H1 (cell line): Measurements from ENCODE around the gene TDRD3. TPM values are rescaled to one million over a fixed set of nuclear protein-coding genes. Genes with fewer than 3 reads are reported as not detected.

ENCODE experiments used
- CTCF ChIA-PET: fragments of 300-600 bp; sonication (Branson Sonifier 250); formaldehyde crosslinking; loops from one replicate; lab custom pipeline; 2021; ENCODE audit not compliant: partially characterized antibody; lab: Charles Lee
- POLR2A ChIA-PET: fragments of 300-600 bp; sonication (Branson Sonifier 250); formaldehyde crosslinking; loops from one replicate; lab custom pipeline; 2021; ENCODE audit warnings: inconsistent platforms; ENCODE audit not compliant: partially characterized antibody; lab: Charles Lee
- DNase-seq, 2 experiments: peaks; one replicate each; pipeline versions ENCODE4 v3.0.0 to v3.0.0-alpha.2; 2010 to 2022; ENCODE audit warnings: low spot score in 2 of 2, low read depth in 1 of 2, mixed read lengths in 1 of 2
- FAIRE-seq: peaks from 2 replicates; lab custom pipeline; 2011; peaks lifted over from hg19 to GRCh38; lab: Jason Lieb, UNC
- H2AFZ ChIP-seq: 2 replicates; pipeline ENCODE4 v1.8.1; 2012; ENCODE audit warnings: low read length, inconsistent platforms
- H2AK5ac ChIP-seq: 2 replicates; pipeline ENCODE4 v1.6.1; 2013; ENCODE audit warnings: low read depth, low read length
- H2BK120ac ChIP-seq: replicated peaks from 2 replicates; pipeline ENCODE3; 2013; ENCODE audit warnings: low read depth, low read length, inconsistent platforms
- H2BK12ac ChIP-seq: 2 replicates; pipeline ENCODE4 v1.6.1; 2013; ENCODE audit warnings: low read depth, low read length
- H2BK15ac ChIP-seq: 2 replicates; pipeline ENCODE4 v1.6.1; 2013; ENCODE audit warnings: low read length
- H2BK20ac ChIP-seq: 2 replicates; pipeline ENCODE4 v1.6.1; 2013; ENCODE audit warnings: low read length
- H2BK5ac ChIP-seq: 2 replicates; pipeline ENCODE4 v1.6.1; 2013; ENCODE audit warnings: low read depth, low read length
- H3K14ac ChIP-seq: 2 replicates; pipeline ENCODE4 v1.6.1; 2013; ENCODE audit warnings: inconsistent platforms; ENCODE audit not compliant: insufficient read length
- H3K18ac ChIP-seq: 2 replicates; pipeline ENCODE4 v1.6.1; 2013; ENCODE audit warnings: low read length; ENCODE audit errors: extremely low read depth
- H3K23ac ChIP-seq: 2 replicates; pipeline ENCODE4 v1.6.1; 2013; ENCODE audit warnings: inconsistent platforms; ENCODE audit not compliant: insufficient read length
- H3K23me2 ChIP-seq: 2 replicates; pipeline ENCODE4 v1.6.1; 2013; ENCODE audit warnings: low read depth, low read length
- H3K27ac ChIP-seq: 2 replicates; pipeline ENCODE4 v1.6.1; 2011; ENCODE audit warnings: low read depth, low read length, inconsistent platforms
- H3K27me3 ChIP-seq, 4 experiments: replicated peaks in 1 of 4; 1 replicate in 1 of 4; 2 replicates in 3 of 4; pipeline versions ENCODE4 v1.6.1 to v1.8.1; 2011 to 2013; ENCODE audit warnings: low read length in 3 of 4, mild to moderate bottlenecking in 3 of 4, inconsistent platforms in 2 of 4, mixed read lengths in 2 of 4, moderate library complexity in 1 of 4; ENCODE audit not compliant: control insufficient read depth in 3 of 4, insufficient read depth in 3 of 4; ENCODE audit errors: extremely low read depth in 1 of 4
- H3K36me3 ChIP-seq, 4 experiments: 2 replicates each; pipeline versions ENCODE4 v1.6.1 to v1.8.1; 2011 to 2013; ENCODE audit warnings: mild to moderate bottlenecking in 4 of 4, low read length in 3 of 4, moderate library complexity in 2 of 4, control low read depth in 1 of 4, inconsistent platforms in 1 of 4; ENCODE audit not compliant: insufficient read depth in 4 of 4, control insufficient read depth in 2 of 4
- H3K4ac ChIP-seq: replicated peaks from 2 replicates; pipeline ENCODE3; 2013; ENCODE audit warnings: low read length, low read depth, mixed read lengths, inconsistent platforms; ENCODE audit not compliant: insufficient read length
- H3K4me1 ChIP-seq, 4 experiments: replicated peaks in 1 of 4; 1 replicate in 1 of 4; 2 replicates in 3 of 4; pipeline versions ENCODE4 v1.6.1 to v1.8.1; 2011 to 2013; ENCODE audit warnings: low read length in 3 of 4, inconsistent platforms in 2 of 4, mixed read lengths in 1 of 4; ENCODE audit not compliant: insufficient read depth in 4 of 4, control insufficient read depth in 3 of 4
- H3K4me2 ChIP-seq, 2 experiments: 2 replicates each; pipeline versions ENCODE4 v1.6.1 to v1.8.1; 2011 to 2013; ENCODE audit warnings: low read depth in 2 of 2, low read length in 2 of 2, control low read depth in 1 of 2, inconsistent platforms in 1 of 2, mild to moderate bottlenecking in 1 of 2; ENCODE audit not compliant: insufficient read depth in 1 of 2
- H3K4me3 ChIP-seq, 4 experiments: fragments of 200-600, 300-600 bp in 1 of 4; sonication (generic), shearing (Covaris generic), sonication (Bioruptor Twin) in 1 of 4; 2 replicates each; pipeline versions ENCODE4 v1.5.1 to v1.8.1; 2011 to 2016; ENCODE audit warnings: low read length in 4 of 4, low read depth in 3 of 4, control low read depth in 2 of 4, inconsistent platforms in 2 of 4, mild to moderate bottlenecking in 2 of 4, mixed read lengths in 1 of 4, moderate library complexity in 1 of 4; ENCODE audit not compliant: insufficient read depth in 2 of 4; ENCODE audit errors: extremely low read depth in 1 of 4
- H3K56ac ChIP-seq: replicated peaks from 2 replicates; pipeline ENCODE3; 2013; ENCODE audit warnings: low read depth, mild to moderate bottlenecking, mixed read lengths, low read length, inconsistent platforms; ENCODE audit not compliant: insufficient read length
- H3K79me1 ChIP-seq: 2 replicates; pipeline ENCODE4 v1.6.1; 2013; ENCODE audit warnings: low read depth, low read length, control low read depth
- H3K79me2 ChIP-seq, 2 experiments: 2 replicates each; pipeline versions ENCODE4 v1.6.1 to v1.8.1; 2012 to 2013; ENCODE audit warnings: low read length in 2 of 2, mild to moderate bottlenecking in 2 of 2, inconsistent platforms in 1 of 2; ENCODE audit not compliant: insufficient read depth in 2 of 2, control insufficient read depth in 1 of 2
- H3K9ac ChIP-seq, 4 experiments: replicated peaks in 1 of 4; 1 replicate in 1 of 4; 2 replicates in 3 of 4; pipeline versions ENCODE4 v1.6.1 to v1.8.1; 2011 to 2013; ENCODE audit warnings: low read depth in 3 of 4, low read length in 3 of 4, control low read depth in 2 of 4, mild to moderate bottlenecking in 2 of 4, moderate library complexity in 2 of 4, inconsistent platforms in 1 of 4; ENCODE audit errors: extremely low read depth in 1 of 4
- H3K9me3 ChIP-seq, 2 experiments: 2 replicates each; pipeline versions ENCODE4 v1.6.1 to v1.8.1; 2012 to 2013; ENCODE audit warnings: mild to moderate bottlenecking in 2 of 2, moderate library complexity in 2 of 2, control low read depth in 1 of 2, inconsistent platforms in 1 of 2, low read depth in 1 of 2, low read length in 1 of 2, mixed read lengths in 1 of 2; ENCODE audit not compliant: insufficient read depth in 2 of 2
- H4K20me1 ChIP-seq, 2 experiments: replicated peaks in 1 of 2; 2 replicates each; pipeline versions ENCODE3 to v1.8.1; 2011 to 2013; ENCODE audit warnings: inconsistent platforms in 2 of 2, low read length in 2 of 2, mild to moderate bottlenecking in 1 of 2; ENCODE audit not compliant: insufficient read depth in 2 of 2, control insufficient read depth in 1 of 2
- H4K5ac ChIP-seq: 2 replicates; pipeline ENCODE4 v1.6.1; 2013; ENCODE audit warnings: low read length, low read depth, mixed read lengths, inconsistent platforms; ENCODE audit not compliant: insufficient read length
- H4K8ac ChIP-seq: 2 replicates; pipeline ENCODE4 v1.8.0; 2013; ENCODE audit warnings: mild to moderate bottlenecking, moderate library complexity, low read length, inconsistent platforms; ENCODE audit not compliant: insufficient read depth; ENCODE audit errors: extremely low read depth
- H4K91ac ChIP-seq: replicated peaks from 2 replicates; pipeline ENCODE3; 2013; ENCODE audit warnings: low read length, mixed read lengths, inconsistent platforms; ENCODE audit not compliant: insufficient read length
- EP300 ChIP-seq, 2 experiments: IDR thresholded peaks; 1 replicate in 1 of 2; 2 replicates in 1 of 2; pipeline ENCODE4 v1.6.1; 2011 to 2012; ENCODE audit warnings: low read depth in 2 of 2, low read length in 2 of 2, mild to moderate bottlenecking in 2 of 2, borderline replicate concordance in 1 of 2, inconsistent platforms in 1 of 2, moderate library complexity in 1 of 2
- TBP ChIP-seq: IDR thresholded peaks from 2 replicates; pipeline ENCODE4 v1.6.1; 2011; ENCODE audit warnings: low read depth, low read length, improper control_type of control experiment
- WGBS, 2 experiments: shearing (Covaris generic) in 1 of 2; methylation state at CpG; one replicate each; pipeline versions ENCODE4 v1.1.6 to v1.1.7; 2013 to 2015; ENCODE audit warnings: low lambda C conversion rate in 2 of 2, mixed read lengths in 2 of 2, inconsistent platforms in 1 of 2, low coverage in 1 of 2, missing lambda C conversion rate in 1 of 2; ENCODE audit not compliant: insufficient replicate concordance in 2 of 2, insufficient coverage in 1 of 2, insufficient read length in 1 of 2; ENCODE audit errors: extremely low coverage in 1 of 2, missing lambda C conversion rate in 1 of 2; 5-methylcytosine and 5-hydroxymethylcytosine counted together
- polyA plus RNA-seq, 7 experiments: library from polyadenylated mRNA; depleted of rRNA in 3 of 7; stranded (reverse) in 5 of 7; unstranded in 2 of 7; fragments of >200 nt in 5 of 7; fragments of 200-250 nt in 2 of 7; gene quantifications; 1 replicate in 5 of 7; 2 replicates in 1 of 7; 4 replicates in 1 of 7; pipeline versions ENCODE4 v1.2.1 to v1.2.3, GENCODE V29; 2011 to 2013; ENCODE audit warnings: missing spikeins in 2 of 7, mixed read lengths in 2 of 7
- total RNA-seq: library from RNA; stranded (reverse); fragmentation: NEBNext Ultra II Directional; extraction: Animal tissue kit (Norgen Biotek cat#: 25700); gene quantifications from 2 replicates; pipeline ENCODE4 v1.2.1, GENCODE V29; 2021

The TDRD3 gene
- total and polyA plus RNA-seq, 2 of the 8 experiments (the other 6 are each of a cell fraction or from before 2014, with no cell fraction given), result 2.5 to 14.7 TPM

DNA sequence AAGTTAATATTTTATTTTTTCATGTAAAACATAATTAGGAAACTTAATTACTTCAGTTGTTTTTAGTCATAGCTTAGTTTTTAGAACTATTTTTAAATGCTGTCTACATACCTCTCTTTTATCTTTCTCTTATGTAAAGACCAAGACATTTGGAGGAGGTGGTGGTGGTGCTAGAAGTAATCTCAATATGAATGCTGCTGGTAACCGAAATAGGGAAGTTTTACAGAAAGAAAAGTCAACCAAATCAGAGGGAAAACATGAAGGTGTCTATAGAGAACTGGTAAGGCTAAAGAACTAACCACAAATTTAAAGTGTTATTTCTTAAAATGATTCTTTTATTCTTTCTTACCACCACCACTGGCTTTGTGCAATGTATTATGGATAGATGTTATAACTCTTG lies 97.3 kb downstream of the TDRD3 start:
- CTCF ChIA-PET, result no interaction called here
- WGBS, 2 experiments, result 35% methylated on average over 1 of the region's 1 CpG; no CpG with 5 or more reads in 1 of the 2 experiments
- TF ChIP-seq EP300 (IDR thresholded peaks at IDR 0.05; ENCODE audit: borderline replicate concordance in 1 of 2, low read depth in 2 of 2, low read length in 2 of 2) (no peak), TBP (no peak)

More for the DNA sequence above, 97.3 kb downstream of the TDRD3 start:
- Histone ChIP-seq H3K18ac (no peak overlapping the region), H3K4me2 (no peak overlapping the region), H2BK12ac (no peak overlapping the region), H3K14ac (no peak overlapping the region), H3K56ac (no peak overlapping the region), H2AK5ac (no peak overlapping the region), H4K91ac (no peak overlapping the region), H3K36me3 (peaks cover 0 to 7% (median 2%) of the 10 kb centered on the region in 4 experiments; a peak in 3 of 8 replicates), H2BK5ac (no peak overlapping the region), H3K23ac (no peak overlapping the region), H3K79me2 (no peaks in the 10 kb centered on the region), H3K79me1 (no peaks in the 10 kb centered on the region), H2BK120ac (no peak overlapping the region), H3K4ac (no peak overlapping the region), H3K27me3 (no peaks in the 10 kb centered on the region), H4K5ac (no peak overlapping the region), H3K4me3 (peak overlapping the region in 1 of 4 experiments; percentile 32; a peak in 1 of 8 replicates), H3K9me3 (peaks cover 5 to 13% of the 10 kb centered on the region in 2 experiments; a peak in 3 of 4 replicates), H3K23me2 (no peaks in the 10 kb centered on the region), H2BK15ac (no peak overlapping the region), H3K4me1 (peaks cover 0 to 6% (median 0%) of the 10 kb centered on the region in 4 experiments; a peak in 1 of 7 replicates), H2AFZ (no peak overlapping the region), H3K9ac (no peak overlapping the region), H3K27ac (no peak overlapping the region), H4K20me1 (no peaks in the 10 kb centered on the region), H4K8ac (no peak overlapping the region), H2BK20ac (no peak overlapping the region)
- FAIRE-seq (no peak), DNase-seq (no peak)
- POLR2A ChIA-PET, result no interaction called here
